OCI-LY1 (cell line): ENCODE measurements around the gene CTNNA2.

ENCODE experiments used
- H2AFZ ChIP-seq: fragments of 200-600 bp; sonication (generic), shearing (Covaris generic); 2 replicates; pipeline ENCODE4 v1.6.0; 2014; ENCODE audit warnings: antibody characterized with exemption, mild to moderate bottlenecking, low read length
- H3F3A ChIP-seq: fragments of 200-600 bp; sonication (generic), shearing (Covaris generic); 2 replicates; pipeline ENCODE4 v1.6.0; 2014; ENCODE audit warnings: mild to moderate bottlenecking, antibody characterized with exemption, low read length, moderate library complexity; ENCODE audit not compliant: insufficient read depth
- H3K27ac ChIP-seq: fragments of 200-600 bp; sonication (generic); 2 replicates; pipeline ENCODE4 v1.5.1; 2014; ENCODE audit warnings: low read length, mixed run types, mild to moderate bottlenecking, low read depth; ENCODE audit not compliant: poor library complexity, severe bottlenecking
- H3K27me3 ChIP-seq: fragments of 200-600 bp; sonication (generic); 2 replicates; pipeline ENCODE4 v1.6.0; 2014; ENCODE audit warnings: antibody characterized with exemption, mild to moderate bottlenecking, low read length, moderate library complexity; ENCODE audit not compliant: insufficient read depth
- H3K36me3 ChIP-seq: fragments of 200-600 bp; sonication (generic); 2 replicates; pipeline ENCODE4 v1.6.1; 2014; ENCODE audit warnings: mild to moderate bottlenecking, antibody characterized with exemption, low read length, moderate library complexity, mixed read lengths; ENCODE audit not compliant: insufficient read depth
- H3K4me1 ChIP-seq: fragments of 200-600 bp; sonication (generic); 2 replicates; pipeline ENCODE4 v1.5.1; 2014; ENCODE audit warnings: mild to moderate bottlenecking, low read length, moderate library complexity; ENCODE audit not compliant: insufficient read depth, severe bottlenecking
- H3K4me2 ChIP-seq: fragments of 200-600 bp; sonication (generic), shearing (Covaris generic); 2 replicates; pipeline ENCODE4 v1.6.1; 2014; ENCODE audit warnings: low read length
- H3K4me3 ChIP-seq: fragments of 200-600 bp; sonication (generic); 2 replicates; pipeline ENCODE4 v1.5.1; 2014; ENCODE audit warnings: low read length, low read depth, mild to moderate bottlenecking, mixed read lengths; ENCODE audit not compliant: poor library complexity, severe bottlenecking
- H3K79me2 ChIP-seq: fragments of 200-600 bp; shearing (Covaris generic); 2 replicates; pipeline ENCODE4 v1.6.1; 2016; ENCODE audit warnings: mixed run types, low read length, mixed read lengths; ENCODE audit not compliant: insufficient read depth
- H3K9ac ChIP-seq: fragments of 200-600 bp; sonication (generic), shearing (Covaris generic); 2 replicates; pipeline ENCODE4 v1.6.1; 2014; ENCODE audit warnings: mild to moderate bottlenecking, low read length, mixed read lengths
- H3K9me2 ChIP-seq: fragments of 200-600 bp; sonication (generic), shearing (Covaris generic); 2 replicates; pipeline ENCODE4 v1.6.1; 2014; ENCODE audit warnings: low read depth, mild to moderate bottlenecking, low read length, mixed read lengths
- H3K9me3 ChIP-seq: fragments of 200-600 bp; shearing (Covaris generic); 2 replicates; pipeline ENCODE4 v1.6.1; 2014; ENCODE audit warnings: low read length, mixed read lengths
- H4K20me1 ChIP-seq: fragments of 200-600 bp; sonication (generic), shearing (Covaris generic); 2 replicates; pipeline ENCODE4 v1.6.0; 2016; ENCODE audit warnings: mild to moderate bottlenecking, low read length; ENCODE audit not compliant: insufficient read depth
- CTCF ChIP-seq: fragments of 200-600 bp; sonication (generic), shearing (Covaris generic); IDR thresholded peaks from 2 replicates; pipeline ENCODE4 v1.5.1; 2017; ENCODE audit warnings: mild to moderate bottlenecking, antibody characterized with exemption, low read length, moderate library complexity, mixed read lengths
- EZH2 ChIP-seq: fragments of 200-600 bp; sonication (generic), shearing (Covaris generic); IDR thresholded peaks from 2 replicates; pipeline ENCODE4 v1.8.0; 2017; ENCODE audit warnings: borderline replicate concordance, mixed run types, mild to moderate bottlenecking, antibody characterized with exemption, low read length, moderate library complexity, mixed read lengths

Gene CTNNA2

GRCh38 chr2:79512442-79513401 lies at the start of gene CTNNA2:
Gene CTNNA2, plus strand, starts transcription at chr2:79513051.
- no peaks in the 10 kb centered on the region for H3K79me2 ChIP-seq
- H3K9ac ChIP-seq: no peak within 1 kb of the TSS
- H3K4me3 ChIP-seq: no peak within 1 kb of the TSS
- TF ChIP-seq EZH2: no peak
- no peak for TF ChIP-seq CTCF
- H3K4me2 ChIP-seq: no peak within 1 kb of the TSS
- H2AFZ ChIP-seq: no peak within 1 kb of the TSS
- H3K36me3 ChIP-seq: no peaks in the 10 kb centered on the region
- H3K9me3 ChIP-seq: no peaks in the 10 kb centered on the region
- no peaks in the 10 kb centered on the region for H3K4me1 ChIP-seq
- H3F3A ChIP-seq: no peaks in the 10 kb centered on the region
- no peaks in the 10 kb centered on the region for H3K9me2 ChIP-seq
- H3K27me3 ChIP-seq: no peaks in the 10 kb centered on the region
- H4K20me1 ChIP-seq: no peaks in the 10 kb centered on the region
- no peak within 1 kb of the TSS for H3K27ac ChIP-seq

- Histone ChIP-seq H3K9ac (no peak overlapping the region), H2AFZ (no peak overlapping the region), H3K27ac (no peak overlapping the region), H3K4me2 (no peak overlapping the region), H3K36me3 (no peaks in the 10 kb centered on the region), H3K4me1 (no peaks in the 10 kb centered on the region), H3K79me2 (no peaks in the 10 kb centered on the region), H3F3A (no peaks in the 10 kb centered on the region), H3K4me3 (no peak overlapping the region), H3K27me3 (no peaks in the 10 kb centered on the region), H4K20me1 (no peaks in the 10 kb centered on the region), H3K9me3 (no peaks in the 10 kb centered on the region), H3K9me2 (no peaks in the 10 kb centered on the region)
- TF ChIP-seq EZH2: no peak
- TF ChIP-seq CTCF: no peak
Measured at GRCh38 chr2:79487399-79487798, 25.5 kb upstream of the CTNNA2 start.

DNA sequence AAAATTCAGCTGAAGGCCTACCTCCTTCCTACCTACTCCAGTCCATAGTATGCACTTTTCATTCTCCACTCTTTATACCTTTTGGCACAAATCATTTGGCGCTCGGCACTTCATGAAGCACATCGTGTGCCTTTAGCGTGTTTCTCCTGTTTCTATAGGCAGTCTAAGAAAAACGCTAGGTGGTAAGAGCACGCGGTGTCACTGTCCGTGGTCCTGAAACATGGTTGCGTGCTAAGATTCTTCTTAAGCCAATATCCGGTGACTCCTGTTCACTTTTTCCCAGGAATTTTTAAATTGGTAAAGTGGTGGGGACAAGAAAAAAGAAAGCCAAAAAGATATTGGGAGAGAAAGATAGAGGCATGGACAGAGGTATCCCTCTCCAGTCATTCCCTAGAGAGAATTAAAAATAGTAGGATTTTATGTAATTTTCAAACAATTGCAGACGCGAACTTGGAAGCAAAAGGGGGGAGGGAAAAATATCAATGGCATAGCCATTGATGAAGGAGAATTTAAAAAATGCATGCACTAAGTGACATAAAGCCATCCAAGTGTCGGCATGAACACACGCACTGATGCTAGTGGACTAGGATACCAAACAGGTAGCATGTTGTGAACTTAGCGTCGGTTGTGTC lies 1.4 kb upstream of the CTNNA2 start:
- no peaks in the 10 kb centered on the region for H3K9me2 ChIP-seq
- H3K4me2 ChIP-seq: no peak overlapping the region
- no peaks in the 10 kb centered on the region for H3K9me3 ChIP-seq
- H3K9ac ChIP-seq: no peak overlapping the region
- H3F3A ChIP-seq: no peaks in the 10 kb centered on the region
- TF ChIP-seq EZH2: no peak
- no peak for TF ChIP-seq CTCF
- no peak overlapping the region for H3K27ac ChIP-seq
- no peak overlapping the region for H3K4me3 ChIP-seq
- H3K27me3 ChIP-seq: no peaks in the 10 kb centered on the region
- no peaks in the 10 kb centered on the region for H3K36me3 ChIP-seq
- no peaks in the 10 kb centered on the region for H3K4me1 ChIP-seq
- H2AFZ ChIP-seq: no peak overlapping the region
- no peaks in the 10 kb centered on the region for H4K20me1 ChIP-seq
- no peaks in the 10 kb centered on the region for H3K79me2 ChIP-seq
